ENCODE data around the gene PPFIA4. TPM values are rescaled to one million over a fixed set of nuclear protein-coding genes. Genes with fewer than 3 reads are reported as not detected.

PPFIA4 gene
- total and polyA plus RNA-seq, 2 of the 4 experiments (the other 2 are of a cell fraction), result 5.4 to 13.7 TPM

- Histone ChIP-seq H3K79me1 (ENCODE audit: low read depth in 1 of 2, low read length in 2 of 2) (no peaks in the 10 kb centered on the region), H4K91ac (ENCODE audit: insufficient read depth, low read depth, low read length) (no peak overlapping the region), H2BK5ac (ENCODE audit: low read depth, low read length, poor library complexity, severe bottlenecking) (no peak overlapping the region), H2BK120ac (ENCODE audit: low read depth, low read length) (no peak overlapping the region), H4K5ac (ENCODE audit: low read depth, low read length) (no peak overlapping the region), H4K20me1 (ENCODE audit: insufficient read depth, low read length) (no peaks in the 10 kb centered on the region), H3K18ac (ENCODE audit: low read depth, low read length) (no peak overlapping the region), H3K4me1 (ENCODE audit: control insufficient read depth, insufficient read depth, low read length) (no peaks in the 10 kb centered on the region), H2AFZ (replicated peaks; ENCODE audit: low read length, poor library complexity) (no peak overlapping the region), H2AK5ac (ENCODE audit: low read depth, low read length) (no peak overlapping the region), H3K4me2 (ENCODE audit: low read depth, low read length) (no peak overlapping the region), H3K23ac (ENCODE audit: low read depth, low read length) (no peak overlapping the region), H3K14ac (replicated peaks; ENCODE audit: low read depth, low read length) (no peak overlapping the region), H4K8ac (ENCODE audit: low read depth in 2 of 2, low read length in 2 of 2) (no peak overlapping the region), H3K4me3 (ENCODE audit: insufficient read depth, low read depth, low read length) (no peak overlapping the region), H3K4ac (ENCODE audit: low read depth, low read length) (no peak overlapping the region), H3K56ac (ENCODE audit: extremely low read depth, insufficient read depth, low read length) (no peak overlapping the region), H3K27ac (ENCODE audit: insufficient read depth, low read length) (no peak overlapping the region), H2BK15ac (ENCODE audit: low read depth, low read length) (no peak overlapping the region), H3K9ac (ENCODE audit: low read depth, low read length) (no peak overlapping the region), H3K36me3 (ENCODE audit: control insufficient read depth, insufficient read depth, low read length) (peaks cover 4% of the 10 kb centered on the region), H2BK20ac (ENCODE audit: low read depth, low read length) (no peak overlapping the region), H3K27me3 (ENCODE audit: control insufficient read depth, insufficient read depth, low read length) (peaks cover 46% of the 10 kb centered on the region; the same call in 1 of the 2 replicates), H2AK9ac (replicated peaks; ENCODE audit: low read depth, low read length, poor library complexity) (no peak overlapping the region), H3K9me1 (ENCODE audit: insufficient read depth, low read length) (no peaks in the 10 kb centered on the region), H3K9me3 (ENCODE audit: control insufficient read depth, insufficient read depth, low read length) (no peaks in the 10 kb centered on the region)
- dilution Hi-C loops (cut with HindIII; ENCODE audit: low sequenced_read_pairs, unreplicated experiment), result no loop called here
- no CpG with 5 or more reads among the region's 3 CpGs for WGBS, 2 experiments (ENCODE audit: extremely low coverage in 2 of 2, insufficient read length in 1 of 2)
- intact Hi-C loops (cut with micrococcal nuclease), result no loop called here
- POLR2A ChIA-PET (ENCODE audit: unreplicated experiment), result no interaction called here
- no TSS peak for BruUV-seq (replicated peaks)
- ATAC-seq (ENCODE audit: low read depth) (no peak), DNase-seq (no peak)
- CTCF ChIA-PET, result no interaction called here
- TF ChIP-seq RAD21 (IDR thresholded peaks at IDR 0.05; ENCODE audit: low read length) (no peak), MXI1 (IDR thresholded peaks at IDR 0.05; ENCODE audit: borderline replicate concordance, low read depth, low read length) (no peak), RFX5 (IDR thresholded peaks at IDR 0.05; ENCODE audit: low read depth, low read length) (no peak), MAFK (IDR thresholded peaks at IDR 0.05; ENCODE audit: low read depth, low read length) (no peak), CEBPB (IDR thresholded peaks at IDR 0.05; ENCODE audit: low read depth, low read length) (no peak), FOS (IDR thresholded peaks at IDR 0.05; ENCODE audit: low read depth, low read length) (no peak), ELK1 (IDR thresholded peaks at IDR 0.05; ENCODE audit: borderline replicate concordance, low read depth, low read length) (no peak), NFE2L2 (IDR thresholded peaks at IDR 0.05; ENCODE audit: low read depth, low read length) (no peak), SMC3 (IDR thresholded peaks at IDR 0.05; ENCODE audit: low read depth, low read length) (no peak), RCOR1 (IDR thresholded peaks at IDR 0.05; ENCODE audit: insufficient replicate concordance, low read length) (no peak), CHD1 (IDR thresholded peaks at IDR 0.05; ENCODE audit: low read depth, low read length) (no peak), BHLHE40 (IDR thresholded peaks at IDR 0.05; ENCODE audit: low read depth, low read length) (no peak), MAZ (IDR thresholded peaks at IDR 0.05; ENCODE audit: borderline replicate concordance, low read depth, low read length) (no peak)
- TF ChIP-seq, protein P1, sequence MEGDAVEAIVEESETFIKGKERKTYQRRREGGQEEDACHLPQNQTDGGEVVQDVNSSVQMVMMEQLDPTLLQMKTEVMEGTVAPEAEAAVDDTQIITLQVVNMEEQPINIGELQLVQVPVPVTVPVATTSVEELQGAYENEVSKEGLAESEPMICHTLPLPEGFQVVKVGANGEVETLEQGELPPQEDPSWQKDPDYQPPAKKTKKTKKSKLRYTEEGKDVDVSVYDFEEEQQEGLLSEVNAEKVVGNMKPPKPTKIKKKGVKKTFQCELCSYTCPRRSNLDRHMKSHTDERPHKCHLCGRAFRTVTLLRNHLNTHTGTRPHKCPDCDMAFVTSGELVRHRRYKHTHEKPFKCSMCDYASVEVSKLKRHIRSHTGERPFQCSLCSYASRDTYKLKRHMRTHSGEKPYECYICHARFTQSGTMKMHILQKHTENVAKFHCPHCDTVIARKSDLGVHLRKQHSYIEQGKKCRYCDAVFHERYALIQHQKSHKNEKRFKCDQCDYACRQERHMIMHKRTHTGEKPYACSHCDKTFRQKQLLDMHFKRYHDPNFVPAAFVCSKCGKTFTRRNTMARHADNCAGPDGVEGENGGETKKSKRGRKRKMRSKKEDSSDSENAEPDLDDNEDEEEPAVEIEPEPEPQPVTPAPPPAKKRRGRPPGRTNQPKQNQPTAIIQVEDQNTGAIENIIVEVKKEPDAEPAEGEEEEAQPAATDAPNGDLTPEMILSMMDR (conservative IDR thresholded peaks at IDR 0.05; ENCODE audit: low read depth, low read length), result no peak
- TF ChIP-seq, protein P2, sequence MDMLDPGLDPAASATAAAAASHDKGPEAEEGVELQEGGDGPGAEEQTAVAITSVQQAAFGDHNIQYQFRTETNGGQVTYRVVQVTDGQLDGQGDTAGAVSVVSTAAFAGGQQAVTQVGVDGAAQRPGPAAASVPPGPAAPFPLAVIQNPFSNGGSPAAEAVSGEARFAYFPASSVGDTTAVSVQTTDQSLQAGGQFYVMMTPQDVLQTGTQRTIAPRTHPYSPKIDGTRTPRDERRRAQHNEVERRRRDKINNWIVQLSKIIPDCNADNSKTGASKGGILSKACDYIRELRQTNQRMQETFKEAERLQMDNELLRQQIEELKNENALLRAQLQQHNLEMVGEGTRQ (IDR thresholded peaks at IDR 0.05; ENCODE audit: low read depth, low read length), result no peak
- in situ Hi-C loops (cut with MboI; ENCODE audit: low sequenced_read_pairs), result no loop called here
Observed at GRCh38 chr1:203078478-203078877, 52.2 kb downstream of the PPFIA4 start.
